K562 (cell line): ENCODE measurements around the gene SHISAL2B. TPM values are rescaled to one million over a fixed set of nuclear protein-coding genes. Genes with fewer than 3 reads are reported as not detected.

Source experiments
- ATAC-seq: fragments of 200-7000 bp; cut with Tn5 transposase; 3 replicates; pipeline ENCODE4 v1.9.1; 2020; ENCODE audit warnings: moderate library complexity
- BruUV-seq: library from RNA; stranded (reverse); fragments of 400-500 nt; replicated peaks from 2 replicates; lab custom pipeline; 2021; lab: Mats Ljungman, UMichigan
- CTCF ChIA-PET: fragments of 300-600 bp; formaldehyde crosslinking; extraction: SDS; loops from one replicate; lab custom pipeline; 2021; ENCODE audit warnings: low intra/inter-chr PET ratio; lab: Yijun Ruan, JAX
- POLR2A ChIA-PET: fragments of 300-600, 350-650 bp; sonication (Branson Sonifier 250); formaldehyde crosslinking; extraction: SDS; loops from one replicate; lab custom pipeline; 2021; ENCODE audit warnings: antibody characterized with exemption, inconsistent platforms; lab: Yijun Ruan, JAX
- DNase-seq, 4 experiments: peaks; one replicate each; pipeline versions ENCODE4 v3.0.0 to v3.0.0-alpha.2; 2011 to 2018; ENCODE audit warnings: low spot score in 3 of 4, mixed read lengths in 3 of 4; ENCODE audit errors: extremely low read depth in 1 of 4
- FAIRE-seq: peaks from 2 replicates; lab custom pipeline; 2011; peaks lifted over from hg19 to GRCh38; lab: Jason Lieb, UNC
- H2AFZ ChIP-seq: 2 replicates; pipeline ENCODE4 v1.6.0; 2011; ENCODE audit warnings: low read depth, low read length, control low read depth, inconsistent platforms
- H3K27ac ChIP-seq: fragments of 200-600 bp; 3 replicates; pipeline ENCODE4 v1.8.0; 2011; ENCODE audit warnings: low read depth, mild to moderate bottlenecking, control low read depth, inconsistent platforms, low read length, moderate library complexity, mixed read lengths; ENCODE audit errors: extremely low read depth
- H3K27me3 ChIP-seq, 2 experiments: fragments of 300-600 bp in 1 of 2; 2 replicates in 1 of 2; 3 replicates in 1 of 2; pipeline versions ENCODE4 v1.6.0 to v1.8.0; 2011; ENCODE audit warnings: inconsistent platforms in 2 of 2, low read length in 2 of 2, mild to moderate bottlenecking in 1 of 2, mixed read lengths in 1 of 2, moderate library complexity in 1 of 2; ENCODE audit not compliant: control insufficient read depth in 2 of 2, insufficient read depth in 2 of 2
- H3K36me3 ChIP-seq: fragments of 300-600 bp; 3 replicates; pipeline ENCODE4 v1.8.0; 2011; ENCODE audit warnings: mild to moderate bottlenecking, low read length, inconsistent platforms; ENCODE audit not compliant: control insufficient read depth, insufficient read depth
- H3K4me1 ChIP-seq, 2 experiments: fragments of 200-600 bp in 1 of 2; replicated peaks in 1 of 2; 2 replicates in 1 of 2; 3 replicates in 1 of 2; pipeline versions ENCODE4 v1.5.1 to v1.8.0; 2011; ENCODE audit warnings: inconsistent platforms in 2 of 2, low read length in 2 of 2, mild to moderate bottlenecking in 1 of 2, mixed read lengths in 1 of 2, moderate library complexity in 1 of 2; ENCODE audit not compliant: control insufficient read depth in 2 of 2, insufficient read depth in 2 of 2
- H3K4me2 ChIP-seq: 2 replicates; pipeline ENCODE4 v1.6.1; 2011; ENCODE audit warnings: low read length, control low read depth, inconsistent platforms, mixed read lengths; ENCODE audit not compliant: insufficient read depth
- H3K4me3 ChIP-seq: fragments of 200-600 bp; sonication (generic), shearing (Covaris generic); 2 replicates; pipeline ENCODE4 v1.5.1; 2016; ENCODE audit warnings: control low read depth, inconsistent platforms
- H3K79me2 ChIP-seq: fragments of 200-600 bp; 3 replicates; pipeline ENCODE4 v1.8.0; 2011; ENCODE audit warnings: low read length, inconsistent platforms; ENCODE audit not compliant: control insufficient read depth, insufficient read depth
- H3K9ac ChIP-seq, 2 experiments: 2 replicates each; pipeline versions ENCODE4 v1.6.0 to v1.6.1; 2011; ENCODE audit warnings: low read depth in 2 of 2, low read length in 2 of 2, control low read depth in 1 of 2, inconsistent platforms in 1 of 2, mild to moderate bottlenecking in 1 of 2, mixed read lengths in 1 of 2; ENCODE audit not compliant: insufficient read depth in 1 of 2
- H3K9me1 ChIP-seq: one replicate; pipeline ENCODE4 v1.6.0; 2011; ENCODE audit warnings: inconsistent platforms, mild to moderate bottlenecking, low read length, moderate library complexity; ENCODE audit not compliant: control insufficient read depth, insufficient read depth
- H3K9me3 ChIP-seq: replicated peaks from 2 replicates; pipeline ENCODE4 v1.5.1; 2011; ENCODE audit warnings: low read depth, low read length, inconsistent platforms; ENCODE audit not compliant: control insufficient read depth, insufficient read depth
- H4K20me1 ChIP-seq: replicated peaks from 2 replicates; pipeline ENCODE4 v1.6.1; 2011; ENCODE audit warnings: low read length, inconsistent platforms, mixed read lengths; ENCODE audit not compliant: control insufficient read depth, insufficient read depth
- CAMTA2 ChIP-seq: fragments of 250-450 bp; sonication (Bioruptor Pico); conservative IDR thresholded peaks from 2 replicates; pipeline ENCODE4 v1.5.1; 2022
- SPI1 ChIP-seq: IDR thresholded peaks from 2 replicates; pipeline ENCODE4 v1.6.1; 2011; ENCODE audit warnings: low read depth, low read length, control low read depth, borderline replicate concordance
- ZNF699 ChIP-seq: fragments of 250-450 bp; sonication (Bioruptor Pico); IDR thresholded peaks from 2 replicates; pipeline ENCODE4 v1.8.0; 2021; ENCODE audit warnings: mild to moderate bottlenecking, moderate library complexity; ENCODE audit not compliant: insufficient replicate concordance
- WGBS: fragments of 100-300 bp; shearing (Covaris generic); methylation state at CpG from one replicate; pipeline ENCODE4 v1.1.6; 2016; ENCODE audit warnings: low coverage, mixed read lengths; ENCODE audit not compliant: insufficient coverage; ENCODE audit errors: missing lambda C conversion rate; 5-methylcytosine and 5-hydroxymethylcytosine counted together
- in situ Hi-C: fragments of 300-500 bp; cut with MboI; formaldehyde crosslinking; loops from 4 replicates; pipeline ENCODE4 v1.15.0; 2018; ENCODE audit warnings: inconsistent platforms, mixed read lengths
- intact Hi-C: fragments of 100-400 bp; cut with micrococcal nuclease; formaldehyde crosslinking; loops from 2 replicates; pipeline ENCODE4 v1.14.2; 2022
- polyA plus RNA-seq, 8 experiments: library from polyadenylated mRNA; depleted of rRNA in 4 of 8; stranded (reverse) in 5 of 8; unstranded in 3 of 8; fragments of >200 nt; fragmentation: Nextera tagmentation in 2 of 8; fragmentation: Illumina TruSeq in 1 of 8; extraction: Ambion mirVana in 2 of 8; extraction: Trizol in 1 of 8; gene quantifications; 2 replicates each; pipeline versions ENCODE4 v1.2.1 to v1.2.3, GENCODE V29; 2011 to 2014; ENCODE audit warnings: inconsistent platforms in 1 of 8, missing spikeins in 1 of 8
- total RNA-seq, 7 experiments: library from RNA; depleted of rRNA in 6 of 7; stranded (reverse); fragments of >200 nt in 6 of 7; fragmentation: Illumina TruSeq in 2 of 7; extraction: Trizol in 2 of 7; gene quantifications; 2 replicates each; pipeline versions ENCODE4 v1.2.1 to v1.2.3, GENCODE V29; 2011 to 2021; ENCODE audit warnings: low replicate concordance in 1 of 7

The SHISAL2B gene
- total and polyA plus RNA-seq, 9 of the 15 experiments (the other 6 are each of a cell fraction or from before 2014, with no cell fraction given), result not detected

DNA sequence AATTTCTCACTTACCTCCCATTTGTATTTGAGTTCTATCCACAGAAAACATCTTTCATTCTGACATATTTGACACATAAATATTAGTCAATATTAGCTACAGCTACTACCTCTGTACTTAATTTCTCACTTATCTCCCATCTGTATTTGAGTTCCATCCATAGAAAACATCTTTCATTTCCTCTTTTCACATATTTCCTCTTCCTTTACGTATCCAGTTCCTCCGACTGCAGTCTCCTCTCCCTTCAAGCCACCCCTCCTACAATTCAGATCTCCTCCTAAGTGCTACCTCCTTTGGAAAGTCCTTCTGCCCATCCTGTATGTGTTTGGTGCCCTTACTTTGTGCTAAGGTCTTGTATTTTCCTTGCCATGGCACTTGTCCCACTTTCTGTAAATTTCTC lies 76.6 kb downstream of the SHISAL2B start:
- intact Hi-C loops (loop anchor here (5.0 kb wide), 1 partner anchor 85 kb away; no protein-coding TSS in a partner anchor), in situ Hi-C loops (no loop called here)
- Histone ChIP-seq H3K9me3 (no peaks in the 10 kb centered on the region), H4K20me1 (no peaks in the 10 kb centered on the region), H3K79me2 (peaks cover 85% of the 10 kb centered on the region), H3K36me3 (peaks cover 35% of the 10 kb centered on the region), H3K4me2 (peak overlapping the region; percentile 93), H3K9ac (peak overlapping the region in 1 of 2 experiments; percentile 97; a peak in 2 of 4 replicates), H2AFZ (no peak overlapping the region), H3K27ac (no peak overlapping the region), H3K4me1 (peaks cover 0 to 14% of the 10 kb centered on the region in 2 experiments; a peak in 3 of 5 replicates), H3K4me3 (peak overlapping the region; percentile 79; the same call in 1 of the 2 replicates), H3K27me3 (no peaks in the 10 kb centered on the region), H3K9me1 (no peaks in the 10 kb centered on the region)
- 50% methylated on average over 2 of the region's 2 CpGs for WGBS
- DNase-seq (no peak), ATAC-seq (no peak), FAIRE-seq (no peak)
- CTCF ChIA-PET, result no interaction called here
- POLR2A ChIA-PET, result interaction anchor here (0.7 to 2.6 kb wide), 5 partner anchors 8 to 113 kb away, joined by 3 to 11 read pairs (median 6); no protein-coding TSS in a partner anchor
- TF ChIP-seq CAMTA2 (CRISPR knock-in tag) (no peak), ZNF699 (no peak), SPI1 (peak; percentile 45; the same call in 1 of the 2 replicates)
- BruUV-seq, result no TSS peak

Other genes starting within 250 kb of the SHISAL2B start
- gene RGS7BP, start 184.5 kb upstream of the SHISAL2B start, total RNA-seq (2014; rRNA removed), result not detected in 2 replicates
- not detected in 2 replicates for gene RGS7BP, start 184.5 kb upstream of the SHISAL2B start, total RNA-seq (2014; rRNA removed; fragmentation: Illumina TruSeq; extraction: Trizol)
- not detected in 2 replicates for gene RGS7BP, start 184.5 kb upstream of the SHISAL2B start, total RNA-seq (2015; rRNA removed; fragmentation: Illumina TruSeq; extraction: Trizol)
- gene RGS7BP, start 184.5 kb upstream of the SHISAL2B start, total RNA-seq (2021), result not detected in 2 replicates
- not detected in 2 replicates for gene RGS7BP, start 184.5 kb upstream of the SHISAL2B start, polyA plus RNA-seq (2011; rRNA removed)
- gene RGS7BP, start 184.5 kb upstream of the SHISAL2B start, polyA plus RNA-seq (2014; fragmentation: Illumina TruSeq; extraction: Trizol), result not detected in 2 replicates
- gene RGS7BP, start 184.5 kb upstream of the SHISAL2B start, polyA plus RNA-seq (2014; fragmentation: Nextera tagmentation; extraction: Ambion mirVana), result not detected
- gene RGS7BP, start 184.5 kb upstream of the SHISAL2B start, polyA plus RNA-seq (2014; rRNA removed), result not detected in 2 replicates
- 6.9 and 8.2 TPM in 2 replicates for gene SREK1IP1, start 78.2 kb downstream of the SHISAL2B start, total RNA-seq (2014; rRNA removed)
- gene SREK1IP1, start 78.2 kb downstream of the SHISAL2B start, total RNA-seq (2014; rRNA removed; fragmentation: Illumina TruSeq; extraction: Trizol), result 21.7 and 23.7 TPM in 2 replicates
- gene SREK1IP1, start 78.2 kb downstream of the SHISAL2B start, total RNA-seq (2015; rRNA removed; fragmentation: Illumina TruSeq; extraction: Trizol), result 19.2 and 21.3 TPM in 2 replicates
- 27.3 and 27.7 TPM in 2 replicates for gene SREK1IP1, start 78.2 kb downstream of the SHISAL2B start, total RNA-seq (2021)
- 6.4 and 9.8 TPM in 2 replicates for gene SREK1IP1, start 78.2 kb downstream of the SHISAL2B start, polyA plus RNA-seq (2011; rRNA removed)
- 23.0 and 23.9 TPM in 2 replicates for gene SREK1IP1, start 78.2 kb downstream of the SHISAL2B start, polyA plus RNA-seq (2014; fragmentation: Illumina TruSeq; extraction: Trizol)
- gene SREK1IP1, start 78.2 kb downstream of the SHISAL2B start, polyA plus RNA-seq (2014; fragmentation: Nextera tagmentation; extraction: Ambion mirVana), result 10 to 100 TPM; 29.8 to 45.2 TPM
- gene SREK1IP1, start 78.2 kb downstream of the SHISAL2B start, polyA plus RNA-seq (2014; rRNA removed), result 8.5 and 9.3 TPM in 2 replicates
- 19.5 and 19.7 TPM in 2 replicates for gene CWC27, start 78.4 kb downstream of the SHISAL2B start, total RNA-seq (2014; rRNA removed)
- gene CWC27, start 78.4 kb downstream of the SHISAL2B start, total RNA-seq (2014; rRNA removed; fragmentation: Illumina TruSeq; extraction: Trizol), result 40.9 and 47.4 TPM in 2 replicates
- gene CWC27, start 78.4 kb downstream of the SHISAL2B start, total RNA-seq (2015; rRNA removed; fragmentation: Illumina TruSeq; extraction: Trizol), result 33.2 and 38.0 TPM in 2 replicates
- 25.6 and 28.0 TPM in 2 replicates for gene CWC27, start 78.4 kb downstream of the SHISAL2B start, total RNA-seq (2021)
- gene CWC27, start 78.4 kb downstream of the SHISAL2B start, polyA plus RNA-seq (2011; rRNA removed), result 26.8 and 38.3 TPM in 2 replicates
- gene CWC27, start 78.4 kb downstream of the SHISAL2B start, polyA plus RNA-seq (2014; fragmentation: Illumina TruSeq; extraction: Trizol), result 39.5 and 46.4 TPM in 2 replicates
- gene CWC27, start 78.4 kb downstream of the SHISAL2B start, polyA plus RNA-seq (2014; fragmentation: Nextera tagmentation; extraction: Ambion mirVana), result 10 to 100 TPM; 42.9 to 49.3 TPM
- 27.9 and 34.1 TPM in 2 replicates for gene CWC27, start 78.4 kb downstream of the SHISAL2B start, polyA plus RNA-seq (2014; rRNA removed)